Neural progenitor cell (in vitro differentiated cells): ENCODE measurements around the gene HINFP.

Experiments
- EZH2 ChIP-seq: fragments of 200-600 bp; sonication (generic); IDR thresholded peaks from 2 replicates; pipeline ENCODE4 v1.6.1; 2017; ENCODE audit warnings: antibody characterized with exemption, mild to moderate bottlenecking, moderate library complexity
- TF ChIP-seq, protein P1 (sequence below): fragments of 200-600 bp; sonication (generic); IDR thresholded peaks from 2 replicates; pipeline ENCODE4 v1.5.1; 2017; ENCODE audit warnings: antibody characterized with exemption, mild to moderate bottlenecking

- TF ChIP-seq, protein P1, sequence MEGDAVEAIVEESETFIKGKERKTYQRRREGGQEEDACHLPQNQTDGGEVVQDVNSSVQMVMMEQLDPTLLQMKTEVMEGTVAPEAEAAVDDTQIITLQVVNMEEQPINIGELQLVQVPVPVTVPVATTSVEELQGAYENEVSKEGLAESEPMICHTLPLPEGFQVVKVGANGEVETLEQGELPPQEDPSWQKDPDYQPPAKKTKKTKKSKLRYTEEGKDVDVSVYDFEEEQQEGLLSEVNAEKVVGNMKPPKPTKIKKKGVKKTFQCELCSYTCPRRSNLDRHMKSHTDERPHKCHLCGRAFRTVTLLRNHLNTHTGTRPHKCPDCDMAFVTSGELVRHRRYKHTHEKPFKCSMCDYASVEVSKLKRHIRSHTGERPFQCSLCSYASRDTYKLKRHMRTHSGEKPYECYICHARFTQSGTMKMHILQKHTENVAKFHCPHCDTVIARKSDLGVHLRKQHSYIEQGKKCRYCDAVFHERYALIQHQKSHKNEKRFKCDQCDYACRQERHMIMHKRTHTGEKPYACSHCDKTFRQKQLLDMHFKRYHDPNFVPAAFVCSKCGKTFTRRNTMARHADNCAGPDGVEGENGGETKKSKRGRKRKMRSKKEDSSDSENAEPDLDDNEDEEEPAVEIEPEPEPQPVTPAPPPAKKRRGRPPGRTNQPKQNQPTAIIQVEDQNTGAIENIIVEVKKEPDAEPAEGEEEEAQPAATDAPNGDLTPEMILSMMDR: no peak
- no peak for TF ChIP-seq EZH2
Observed at GRCh38 chr11:119092880-119093842, 28.2 kb upstream of the HINFP start.
